NCI-H748 (cell line): ENCODE data around the gene CDK1.
A peak's percentile ranks its signal among the peaks of the same experiment; 100 is the strongest.

Source experiments
- DNase-seq: peaks from one replicate; lab custom pipeline; 2025; ENCODE audit not compliant: unreplicated experiment; lab: John Stamatoyannopoulos, UW

CDK1 gene

DNA sequence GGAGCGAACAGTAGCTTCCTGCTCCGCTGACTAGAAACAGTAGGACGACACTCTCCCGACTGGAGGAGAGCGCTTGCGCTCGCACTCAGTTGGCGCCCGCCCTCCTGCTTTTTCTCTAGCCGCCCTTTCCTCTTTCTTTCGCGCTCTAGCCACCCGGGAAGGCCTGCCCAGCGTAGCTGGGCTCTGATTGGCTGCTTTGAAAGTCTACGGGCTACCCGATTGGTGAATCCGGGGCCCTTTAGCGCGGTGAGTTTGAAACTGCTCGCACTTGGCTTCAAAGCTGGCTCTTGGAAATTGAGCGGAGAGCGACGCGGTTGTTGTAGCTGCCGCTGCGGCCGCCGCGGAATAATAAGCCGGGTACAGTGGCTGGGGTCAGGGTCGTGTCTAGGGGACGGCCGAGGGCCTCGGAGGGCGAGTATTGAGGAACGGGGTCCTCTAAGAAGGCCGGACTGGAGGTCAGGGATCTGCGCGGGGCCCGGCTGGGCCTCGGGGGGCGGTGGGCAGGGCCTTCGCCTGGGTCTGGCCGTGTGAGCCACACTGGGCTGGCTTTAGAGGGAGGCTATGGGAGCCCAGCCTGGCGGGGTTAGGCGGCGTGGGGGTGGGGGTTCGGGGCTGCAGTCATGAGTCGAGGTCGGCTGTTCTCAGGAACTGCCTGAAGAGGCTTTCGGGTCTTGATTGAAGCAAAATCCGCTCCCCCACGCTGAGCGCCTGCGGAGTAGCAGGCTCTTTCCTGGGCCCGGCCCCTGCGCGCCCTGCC lies at the start of gene CDK1:
Gene CDK1, plus strand, starts transcription at position 265 of the 757 bp plus-strand sequence. CDS start 1,688 bp downstream, outside the sequence.
- DNase-seq: peak; percentile 98

DNA sequence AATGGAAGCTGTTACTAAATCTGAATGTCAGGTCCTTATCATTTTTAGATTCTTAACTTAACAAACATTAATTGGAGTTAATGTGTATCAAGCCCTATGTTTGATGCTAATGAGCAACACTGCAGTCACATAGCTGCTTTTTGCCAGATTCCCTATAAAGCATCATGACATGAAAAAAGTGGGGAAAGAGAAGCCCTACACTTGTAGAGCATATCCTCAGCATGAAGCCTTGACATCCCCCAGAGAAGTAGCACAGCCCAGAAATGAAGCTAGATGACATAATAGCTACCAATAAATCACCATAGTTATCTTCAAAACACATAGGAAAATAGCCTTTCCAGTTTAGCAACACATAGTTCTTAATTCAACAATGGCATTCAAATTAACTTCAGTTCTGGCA lies 49.2 kb upstream of the CDK1 start:
- no peak for DNase-seq

DNA sequence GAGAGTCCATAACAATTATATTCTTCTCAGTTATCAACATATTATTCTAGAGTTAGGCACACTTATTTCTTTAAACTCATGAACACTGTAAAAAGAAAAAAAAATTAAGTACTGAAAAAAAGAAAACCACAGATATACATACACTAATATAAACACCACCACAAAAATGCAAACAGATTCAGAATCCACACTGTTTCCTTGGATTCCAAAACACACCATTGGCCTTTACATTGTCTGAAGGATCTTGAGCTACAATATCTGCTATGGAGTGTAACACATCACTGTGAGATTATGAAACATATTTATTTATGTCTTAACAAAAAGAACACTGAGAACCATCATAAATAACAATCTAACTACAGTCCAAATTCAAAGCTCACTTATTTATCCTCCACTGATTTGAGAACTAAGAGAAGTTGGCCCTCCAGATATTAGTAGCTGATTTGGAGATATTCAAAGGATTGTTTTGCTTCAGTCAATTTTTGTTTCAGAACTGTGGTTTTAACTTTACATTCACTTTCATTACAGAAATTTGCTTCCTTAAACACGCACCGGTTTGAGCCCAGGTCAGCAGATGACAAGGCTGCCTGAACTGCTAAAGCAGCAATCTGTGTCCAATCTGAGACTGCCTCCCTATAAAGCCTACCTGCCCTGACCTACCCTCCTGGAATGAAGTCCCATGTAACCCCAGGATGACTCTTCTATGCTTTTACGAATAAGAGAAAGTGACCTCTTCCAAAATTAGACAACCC lies 47.0 kb upstream of the CDK1 start:
- DNase-seq: no peak

DNA sequence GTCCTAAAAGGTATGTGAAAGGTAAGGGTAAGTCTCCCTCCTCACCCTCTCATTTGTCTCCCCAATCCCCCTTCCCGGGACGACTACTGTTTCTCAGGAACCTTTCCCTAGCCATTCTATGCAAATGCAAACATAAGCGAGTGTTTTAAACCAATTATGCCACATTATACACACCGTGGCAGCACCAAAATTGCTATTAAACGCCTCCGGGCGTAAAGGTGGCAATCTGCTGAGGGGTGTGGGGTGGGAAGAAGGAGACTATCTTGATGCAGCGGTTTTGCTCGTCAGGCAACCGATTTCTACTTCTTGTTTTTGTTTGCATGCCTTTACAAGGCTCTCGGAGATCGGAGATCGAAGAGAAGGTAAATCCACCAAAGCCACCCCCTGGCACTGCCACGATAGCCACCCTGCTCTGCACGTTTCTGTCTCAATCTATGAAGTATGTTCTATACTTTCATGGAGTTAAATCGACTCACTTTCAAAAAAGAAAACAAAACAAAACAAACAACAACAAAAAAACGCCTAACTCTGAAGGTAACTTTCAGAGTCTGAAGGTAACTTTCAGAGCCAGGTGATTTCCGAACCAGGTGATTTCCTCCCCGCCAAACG lies 46.0 kb upstream of the CDK1 start:
- DNase-seq: peak; percentile 42

DNA sequence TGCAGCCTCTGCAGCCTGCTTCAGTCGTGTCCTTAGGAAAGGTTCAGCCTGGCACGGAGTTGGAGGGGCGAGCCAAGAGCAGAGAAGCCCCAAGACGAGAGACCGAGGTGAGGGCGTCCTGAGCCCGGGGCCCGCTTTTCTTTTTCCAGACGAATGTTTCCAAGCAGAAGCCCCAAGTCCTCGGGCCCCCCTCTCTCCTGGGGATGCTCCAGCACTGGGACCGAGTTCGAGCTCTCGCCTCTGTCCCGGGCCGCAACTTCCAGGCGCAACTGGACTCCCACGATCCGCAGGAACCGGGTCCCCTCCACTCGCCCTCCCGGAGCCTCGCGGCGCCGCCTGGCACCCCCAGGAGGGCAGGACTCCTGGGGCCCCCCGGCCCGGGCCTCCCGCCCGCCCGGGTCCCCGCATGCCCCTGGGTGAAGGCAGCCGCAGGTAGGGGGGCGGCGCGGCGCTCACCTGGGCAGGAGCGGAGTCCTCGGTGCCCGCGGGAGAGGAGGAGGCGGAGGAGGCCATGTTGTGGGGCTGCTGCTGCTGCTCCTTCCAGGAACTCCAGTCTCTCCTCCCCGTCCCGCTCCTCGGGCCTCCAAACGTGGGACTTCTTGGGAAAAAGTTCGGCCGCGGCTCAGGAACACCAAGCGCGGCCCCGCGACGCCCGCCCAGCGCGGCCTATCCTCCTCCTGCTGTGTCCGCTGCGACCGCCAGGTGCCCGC lies 45.3 kb upstream of the CDK1 start:
- DNase-seq: peak; percentile 57

DNA sequence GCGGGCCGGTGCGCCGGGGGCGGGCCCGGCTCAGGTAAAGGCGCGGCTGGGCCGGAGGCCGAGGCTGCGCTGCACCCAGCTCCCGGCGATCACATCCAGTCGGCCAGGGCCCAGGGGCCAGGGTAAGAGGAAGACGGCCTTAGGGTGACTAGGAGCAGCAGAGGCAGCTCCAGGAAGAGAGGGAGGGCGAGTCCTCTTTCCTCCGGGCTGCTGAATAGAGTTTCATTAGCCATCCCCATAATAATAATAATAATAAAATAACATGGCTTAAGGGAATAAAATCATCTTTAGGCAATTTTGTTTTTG lies 44.8 kb upstream of the CDK1 start:
- peak; percentile 69 for DNase-seq

DNA sequence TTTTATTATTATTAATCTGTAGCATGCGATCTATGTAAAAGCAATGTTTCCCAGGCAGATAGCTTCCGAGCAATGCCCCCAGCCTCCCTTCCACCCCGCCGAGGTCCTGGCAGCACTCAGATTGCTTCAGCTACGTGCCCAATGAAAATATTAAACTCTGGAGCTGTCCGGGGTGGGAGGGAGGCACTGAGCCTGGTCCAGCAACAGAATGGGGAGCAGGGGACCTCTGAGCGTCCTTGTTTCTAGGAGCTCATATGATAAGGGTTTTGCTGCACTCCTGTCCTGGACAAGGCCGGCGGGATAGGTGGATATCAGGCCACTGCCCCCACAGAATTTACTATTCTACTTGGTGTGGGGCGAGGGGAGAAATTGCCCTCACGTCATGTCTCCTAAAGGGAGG lies 44.5 kb upstream of the CDK1 start:
- no peak for DNase-seq

DNA sequence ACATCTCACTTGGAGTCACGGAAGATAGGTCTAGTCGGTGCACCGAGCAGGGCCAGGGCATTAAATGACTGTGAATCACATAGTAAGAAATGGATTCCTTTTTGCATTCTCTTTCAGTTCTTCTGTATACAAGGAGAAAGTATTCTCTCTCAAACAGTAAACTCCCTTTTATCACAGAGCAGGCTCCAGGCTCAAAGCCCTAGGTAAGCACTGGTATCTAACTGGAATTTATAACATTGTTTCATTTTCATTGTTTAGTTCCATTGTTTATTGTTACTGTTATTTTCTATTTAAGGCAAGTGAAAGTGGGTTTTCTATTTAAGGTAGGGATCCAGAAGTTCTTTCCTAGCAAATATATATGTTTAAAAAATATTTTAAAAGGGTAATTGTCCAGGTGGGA lies 44.1 kb upstream of the CDK1 start:
- no peak for DNase-seq

DNA sequence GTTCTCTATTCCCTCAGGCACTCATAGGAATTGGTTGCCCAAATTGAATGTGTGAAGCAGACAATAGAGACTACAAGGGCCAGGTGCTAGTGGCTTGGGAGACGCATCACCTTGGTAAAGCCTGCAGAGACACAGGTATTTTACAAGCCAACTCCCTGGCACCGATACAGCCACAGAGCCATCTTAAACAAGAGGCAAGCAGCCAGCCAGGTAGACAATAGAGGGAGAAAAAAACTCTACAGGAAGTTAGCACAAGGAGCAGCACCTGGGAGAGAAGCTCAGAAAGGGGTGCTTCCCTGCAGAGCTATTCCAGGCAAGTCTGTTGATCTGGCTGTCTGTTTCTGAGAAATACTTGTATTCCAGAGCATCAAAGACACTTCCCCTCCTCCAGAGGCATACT lies 43.0 kb upstream of the CDK1 start:
- peak; percentile 6 for DNase-seq

DNA sequence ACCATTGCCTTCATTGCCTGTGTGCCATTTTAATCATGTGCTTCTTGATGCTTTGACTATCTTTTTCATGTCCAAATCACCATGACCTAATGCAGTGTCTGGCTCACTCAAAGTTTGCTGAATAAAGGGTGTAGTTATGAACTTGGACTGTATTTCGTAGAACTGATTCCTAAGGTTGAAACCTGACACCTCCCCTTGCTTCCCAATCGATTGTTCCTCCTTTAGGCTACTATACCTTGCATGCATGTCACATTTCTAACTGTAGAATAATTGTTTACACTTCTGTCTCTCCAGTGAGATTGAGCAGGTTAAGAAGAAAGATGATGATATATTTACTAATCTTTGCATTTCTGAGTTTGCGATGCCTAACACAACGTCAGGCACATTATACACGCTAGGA lies 41.0 kb upstream of the CDK1 start:
- peak; percentile 5 for DNase-seq

DNA sequence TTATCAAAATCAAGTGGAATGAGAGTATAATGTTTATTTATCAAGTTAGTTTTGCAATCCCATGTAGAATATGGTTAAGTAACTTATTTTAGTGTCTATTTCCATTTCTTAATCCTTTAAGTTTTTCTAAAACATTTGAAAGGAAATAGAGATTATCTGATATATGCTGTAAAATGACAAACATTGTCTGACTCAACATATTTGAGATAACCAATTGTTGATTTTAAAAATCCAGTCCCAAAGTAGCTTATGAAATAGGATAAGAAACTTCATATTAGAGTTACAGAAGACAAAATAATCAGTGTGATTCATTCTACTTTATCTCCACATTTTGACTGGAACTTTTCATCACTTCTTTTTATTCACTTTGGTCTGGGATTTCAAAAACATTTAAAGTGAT lies 38.7 kb upstream of the CDK1 start:
- DNase-seq: no peak

DNA sequence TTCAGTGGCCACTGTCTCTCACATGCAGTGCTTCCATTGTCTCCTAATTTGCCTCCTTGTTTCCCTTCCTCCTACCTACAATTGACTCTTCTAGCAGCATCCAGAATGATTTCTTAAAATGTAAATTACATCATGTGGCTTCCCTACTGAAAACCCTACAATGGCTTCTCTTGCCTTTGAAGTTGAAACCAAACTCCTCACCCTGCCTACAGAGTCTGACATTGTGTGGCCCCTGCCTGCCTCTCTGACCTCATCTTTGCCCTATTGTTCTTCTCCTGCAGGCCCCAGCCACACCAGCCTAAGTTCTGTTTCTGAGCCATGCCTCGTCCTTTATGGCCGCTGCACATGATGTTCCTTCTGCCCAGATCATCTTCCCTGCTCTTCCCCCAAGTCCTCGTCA lies 35.8 kb upstream of the CDK1 start:
- DNase-seq: no peak

DNA sequence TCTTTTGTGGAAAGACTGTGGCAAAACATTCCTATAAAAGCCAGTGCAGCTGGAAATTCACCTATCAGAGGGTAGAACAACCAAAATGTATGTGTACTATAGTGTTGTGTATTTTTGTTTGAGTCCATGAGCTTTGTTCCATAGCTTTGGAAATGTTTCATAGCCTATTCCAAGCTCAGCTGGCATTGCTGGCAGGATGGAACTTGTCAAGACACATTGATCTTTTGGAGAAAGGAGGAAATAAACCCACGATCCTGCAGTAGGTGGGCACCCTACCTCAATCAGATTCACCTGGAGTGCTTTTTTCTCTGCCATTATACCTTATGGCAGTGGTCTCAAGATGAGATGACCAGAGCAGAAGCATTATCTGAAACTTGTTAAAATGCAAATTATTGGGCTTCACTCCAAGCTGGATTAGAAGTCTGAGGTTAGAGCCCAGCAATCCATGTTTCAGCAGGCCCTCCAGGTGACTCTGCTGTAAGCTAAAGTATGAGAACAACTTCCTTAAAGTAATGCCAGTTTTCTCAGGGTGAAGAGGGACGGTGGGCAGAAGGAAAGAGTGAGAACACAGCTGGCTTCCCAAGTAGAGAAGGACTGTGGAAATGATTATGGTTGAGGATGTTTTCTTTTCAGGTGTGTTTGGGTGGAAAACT lies 30.3 kb upstream of the CDK1 start:
- no peak for DNase-seq

DNA sequence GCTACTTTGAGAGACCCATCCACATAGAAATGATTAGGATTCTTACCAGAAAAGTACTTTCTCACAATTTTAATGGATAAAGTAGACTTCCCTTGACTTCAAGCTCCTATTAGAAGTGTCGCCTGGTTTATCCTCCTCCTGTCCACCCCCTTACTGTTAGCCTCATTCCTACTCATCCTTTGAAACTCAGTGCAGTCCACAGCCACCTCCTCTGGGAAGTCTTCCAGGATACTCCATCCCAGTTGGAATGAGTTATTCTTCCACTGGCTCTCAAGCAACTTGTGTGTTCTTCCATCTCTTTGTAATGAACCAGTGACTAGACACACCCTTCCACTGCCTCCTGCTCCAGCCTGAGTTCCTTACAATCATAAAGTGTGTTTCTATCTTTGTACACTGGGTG lies 25.1 kb upstream of the CDK1 start:
- DNase-seq: no peak

DNA sequence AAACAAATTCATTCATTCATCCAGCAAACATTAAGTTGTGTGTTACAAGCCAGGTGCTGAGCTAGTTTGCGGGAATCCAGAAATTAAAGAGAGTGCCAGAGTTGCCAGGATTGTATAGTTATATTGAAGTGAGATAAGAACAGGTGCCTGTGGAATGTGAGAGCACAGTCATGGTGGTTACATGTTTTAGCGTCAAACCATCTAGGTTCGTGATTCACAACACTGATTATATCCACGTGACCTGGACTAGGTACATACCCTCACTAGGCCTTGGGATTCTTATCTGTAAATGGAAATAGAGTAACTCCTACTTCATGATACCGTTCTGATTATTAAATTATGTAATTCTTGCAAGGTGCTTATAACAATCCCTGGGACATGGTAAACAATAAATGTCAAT lies 24.5 kb upstream of the CDK1 start:
- no peak for DNase-seq

DNA sequence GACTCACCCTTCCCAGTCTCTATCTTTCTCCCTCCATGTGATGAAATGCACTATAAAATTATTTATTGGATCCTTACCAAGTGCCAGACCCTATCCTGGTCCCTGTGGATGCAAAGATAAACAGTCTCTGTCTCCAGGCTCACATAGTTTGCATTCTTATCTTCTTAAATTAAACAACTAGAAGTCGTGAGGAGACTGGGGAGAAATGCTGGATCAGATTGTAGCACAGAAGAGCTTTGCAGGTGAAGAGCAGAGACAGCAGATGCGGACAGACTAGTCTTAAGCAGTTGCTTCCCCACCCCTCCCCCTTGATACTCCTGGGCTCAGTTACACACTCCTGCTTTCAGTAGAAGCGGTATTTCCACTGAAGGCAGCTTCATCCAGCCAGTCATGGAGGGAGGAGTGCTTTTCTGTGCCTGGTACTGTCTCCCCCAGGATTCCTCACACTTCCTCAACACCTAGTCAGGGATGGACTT lies 20.8 kb upstream of the CDK1 start:
- no peak for DNase-seq

DNA sequence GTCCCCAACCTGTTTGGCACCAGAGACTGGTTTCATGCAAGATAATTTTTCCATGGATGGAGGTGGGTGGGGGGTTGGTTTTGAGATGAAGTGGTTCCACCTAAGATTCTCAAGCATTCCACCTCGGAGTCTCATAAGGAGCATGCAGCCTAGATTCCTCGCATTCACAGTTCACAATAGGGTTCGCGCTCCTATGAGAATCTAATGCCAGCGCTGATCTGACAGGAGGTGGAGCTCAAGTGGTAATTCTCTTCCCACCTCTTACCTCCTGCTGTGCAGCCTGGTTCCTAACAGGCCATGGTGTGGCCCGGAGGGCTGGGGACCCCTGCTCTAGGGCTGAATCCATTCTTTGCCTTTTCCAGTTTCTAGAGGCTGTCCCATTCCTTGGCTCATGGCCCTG lies 19.1 kb upstream of the CDK1 start:
- DNase-seq: no peak

DNA sequence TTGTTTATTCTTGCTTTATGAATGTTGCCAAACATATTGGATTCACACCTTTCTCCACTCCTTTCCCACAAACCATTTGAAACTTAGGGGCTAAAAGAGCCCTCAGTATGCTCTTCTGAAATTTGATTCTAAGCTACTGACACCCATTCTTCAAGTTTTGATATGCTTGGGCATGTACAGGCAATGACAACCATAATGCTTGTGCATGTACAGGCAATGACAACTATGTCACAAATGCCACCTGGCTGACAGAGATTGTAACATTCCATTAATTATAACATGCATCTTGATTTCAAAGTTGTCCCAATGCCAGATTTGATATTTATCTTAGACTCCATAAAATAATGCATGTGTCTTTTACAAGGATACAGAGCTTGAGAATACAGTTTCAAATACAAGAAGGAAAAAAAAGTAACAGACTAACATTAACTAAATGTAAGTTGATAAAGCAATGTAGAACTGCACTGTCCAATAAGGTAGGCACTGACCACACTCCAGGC lies 17.5 kb upstream of the CDK1 start:
- DNase-seq: no peak

DNA sequence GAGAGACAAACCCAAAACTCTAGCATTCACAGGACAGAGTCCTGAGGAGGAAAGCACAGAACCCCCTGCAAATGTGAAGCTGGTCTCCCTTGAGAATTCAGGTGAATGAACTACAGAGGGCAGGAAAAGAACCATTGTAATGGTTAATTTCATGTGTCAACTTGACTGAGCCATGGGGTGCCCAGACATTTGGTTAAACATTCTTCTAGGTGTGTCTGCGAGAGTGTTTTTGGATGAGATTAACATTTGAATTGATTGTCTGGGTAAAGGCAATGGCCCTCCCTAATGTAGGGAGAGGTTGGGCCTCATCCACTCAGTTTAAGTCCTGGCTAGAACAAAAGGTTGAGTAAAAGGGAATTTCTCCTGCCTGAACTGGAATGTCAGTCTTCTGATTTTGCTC lies 15.7 kb upstream of the CDK1 start:
- DNase-seq: no peak

DNA sequence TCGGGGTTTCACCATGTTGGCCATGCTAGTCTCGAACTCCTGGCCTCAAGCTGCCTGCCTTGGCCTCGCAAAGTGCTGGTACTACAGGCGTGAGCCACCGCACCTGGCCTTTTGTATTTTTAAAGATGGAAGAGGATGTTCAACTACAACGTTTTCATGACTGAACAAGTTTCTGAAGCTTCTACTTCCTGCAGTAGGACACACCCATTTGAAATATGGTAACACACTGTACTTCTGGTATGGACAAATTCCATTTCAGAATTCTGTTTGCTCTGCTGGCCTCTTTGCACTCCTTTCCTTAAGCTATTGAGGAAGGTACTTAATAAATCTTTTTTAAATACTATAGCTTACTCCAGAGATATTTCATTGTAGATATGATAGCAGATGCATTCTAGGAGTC lies 10.9 kb upstream of the CDK1 start:
- no peak for DNase-seq

DNA sequence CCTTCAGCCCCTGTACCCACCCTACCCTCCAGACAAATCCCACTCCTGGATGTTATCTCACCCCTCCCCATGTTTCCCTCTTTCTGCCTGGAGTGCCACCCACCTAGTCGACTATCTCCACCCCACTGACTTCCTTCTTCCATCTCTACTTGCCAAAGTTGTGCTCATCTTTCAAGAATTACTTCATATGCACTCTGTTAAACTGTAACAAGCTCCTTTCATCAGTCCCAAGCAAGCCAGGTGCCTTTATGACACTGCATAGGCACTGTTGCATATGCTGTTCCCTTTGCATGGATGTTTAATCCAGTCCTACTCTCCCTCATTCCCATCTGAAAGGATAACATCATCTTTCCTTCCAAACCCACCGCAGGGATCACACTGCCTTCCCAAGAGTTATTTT lies 8.9 kb upstream of the CDK1 start:
- DNase-seq: no peak
